Transverse colon (tissue), 4 donors: ENCODE measurements around the gene PDGFD. TPM values are rescaled to one million over a fixed set of nuclear protein-coding genes. Genes with fewer than 3 reads are reported as not detected.

ENCODE experiments used
- DNase-seq: peaks from one replicate; pipeline ENCODE4 v3.0.0-alpha.2; 2019
- H3K27ac ChIP-seq, 4 donors: fragments of 200-600 bp; sonication (generic); 2 replicates each; pipeline ENCODE4 v1.5.1; 2016 to 2018; ENCODE audit warnings: inconsistent platforms in 4 of 4
- H3K27me3 ChIP-seq: fragments of 200-600 bp; sonication (generic); 2 replicates; pipeline ENCODE4 v1.5.1; 2017; ENCODE audit warnings: inconsistent platforms
- H3K36me3 ChIP-seq, 4 donors: fragments of 200-600 bp; sonication (generic); 2 replicates each; pipeline ENCODE4 v1.5.1; 2017 to 2019; ENCODE audit warnings: inconsistent platforms in 4 of 4
- H3K4me1 ChIP-seq, 4 donors: fragments of 200-600 bp; sonication (generic); 2 replicates each; pipeline ENCODE4 v1.5.1; 2017 to 2020; ENCODE audit warnings: inconsistent platforms in 4 of 4
- H3K4me3 ChIP-seq, 4 donors: fragments of 200-600 bp; sonication (generic); 1 replicate in 1 of 4; 2 replicates in 3 of 4; pipeline versions ENCODE4 v1.5.1 to v1.6.1; 2017 to 2019; ENCODE audit warnings: inconsistent platforms in 4 of 4
- H3K9me3 ChIP-seq, 2 donors: fragments of 200-600 bp; sonication (generic); 2 replicates each; pipeline ENCODE4 v1.5.1; 2017 to 2019; ENCODE audit warnings: inconsistent platforms in 2 of 2
- CTCF ChIP-seq, 5 experiments: fragments of 200-600 bp in 3 of 5; fragments of 450-650 bp in 2 of 5; sonication (generic) in 3 of 5; IDR thresholded peaks; 1 replicate in 2 of 5; 2 replicates in 3 of 5; pipeline ENCODE4 v1.5.1; 2016 to 2017; ENCODE audit warnings: antibody characterized with exemption in 5 of 5, inconsistent platforms in 3 of 5, mild to moderate bottlenecking in 2 of 5, moderate library complexity in 1 of 5
- EP300 ChIP-seq: sonication (generic); formaldehyde crosslinking; IDR thresholded peaks from one replicate; pipeline ENCODE4 v1.6.1; 2017; ENCODE audit warnings: antibody characterized with exemption, low read depth
- POLR2A ChIP-seq: fragments of 450-650 bp; IDR thresholded peaks from one replicate; pipeline ENCODE4 v1.6.1; 2016; ENCODE audit warnings: antibody characterized with exemption, mild to moderate bottlenecking, moderate library complexity
- POLR2AphosphoS5 ChIP-seq, 3 donors: sonication (generic); formaldehyde crosslinking; IDR thresholded peaks; one replicate each; pipeline ENCODE4 v1.6.1; 2016; ENCODE audit warnings: antibody characterized with exemption in 3 of 3
- WGBS, 2 donors: methylation state at CpG; one replicate each; pipeline ENCODE4 v1.1.5; 2018; ENCODE audit warnings: low coverage in 1 of 2; 5-methylcytosine and 5-hydroxymethylcytosine counted together
- in situ Hi-C, 4 donors: fragments of 200-750 bp; cut with MboI; loops; one replicate each; pipeline versions ENCODE4 v1.15.0 to v1.15.1; 2017; ENCODE audit warnings: low sequenced_read_pairs in 3 of 4, low pct_ligation_motif_present in 1 of 4, low pct_unique_long_range_greater_than_20kb in 1 of 4
- intact Hi-C: fragments of 100-400 bp; cut with DNase I; formaldehyde crosslinking; loops from one replicate; pipeline ENCODE4 v1.15.1; 2023; ENCODE audit warnings: low total_unique reads
- total RNA-seq, 4 donors: library from RNA; depleted of rRNA; stranded (reverse); fragments of >200 nt; gene quantifications; one replicate each; pipeline ENCODE4 v1.1.0, GENCODE V29; 2016

PDGFD gene
- total RNA-seq, 4 donors from 2014 or later = 2.3 to 6.0 (median 3.8) TPM; not detected in 1

- no peak overlapping the region for H3K27ac ChIP-seq
- in situ Hi-C loops = no loop called here
Measured at GRCh38 chr11:103923451-103923931, 240.5 kb downstream of the PDGFD start.

GRCh38 chr11:103920933-103921332 is 243.0 kb downstream of the PDGFD start:
- Histone ChIP-seq H3K4me1 (no peaks in the 10 kb centered on the region), H3K4me3 (no peak overlapping the region), H3K27ac (no peak overlapping the region), H3K36me3 (no peaks in the 10 kb centered on the region), H3K9me3 (no peaks in the 10 kb centered on the region), H3K27me3 (no peaks in the 10 kb centered on the region)
- no peak for TF ChIP-seq POLR2A
- intact Hi-C loops (no loop called here), in situ Hi-C loops (no loop called here)
- DNase-seq = no peak

More at GRCh38 chr11:103923451-103923931, 240.5 kb downstream of the PDGFD start:
- H3K36me3 ChIP-seq = no peaks in the 10 kb centered on the region
- TF ChIP-seq CTCF (IDR thresholded peaks at IDR 0.05) (no peak), EP300 (no peak), POLR2AphosphoS5 (IDR thresholded peaks at IDR 0.05) (no peak), POLR2A (no peak)
- intact Hi-C loops = no loop called here
- peaks cover 0 to 4% (median 0%) of the 10 kb centered on the region in 4 donors for H3K4me1 ChIP-seq
- no peaks in the 10 kb centered on the region for H3K27me3 ChIP-seq
- H3K4me3 ChIP-seq = no peak overlapping the region
- DNase-seq = no peak
- H3K9me3 ChIP-seq = no peaks in the 10 kb centered on the region

GRCh38 chr11:103920449-103920848 is 243.5 kb downstream of the PDGFD start:
- Histone ChIP-seq H3K9me3 (no peaks in the 10 kb centered on the region), H3K36me3 (no peaks in the 10 kb centered on the region), H3K27ac (no peak overlapping the region), H3K4me3 (no peak overlapping the region), H3K27me3 (no peaks in the 10 kb centered on the region), H3K4me1 (no peaks in the 10 kb centered on the region)
- no peak for DNase-seq
- whole genome bisulfite sequencing, 2 donors = 85 to 100% methylated on average over 1 of the region's 1 CpG
- TF ChIP-seq EP300 (no peak), CTCF (IDR thresholded peaks at IDR 0.05) (no peak), POLR2A (no peak), POLR2AphosphoS5 (IDR thresholded peaks at IDR 0.05) (no peak)
- intact Hi-C loops (no loop called here), in situ Hi-C loops (no loop called here)

GRCh38 chr11:103910721-103911120 is 253.2 kb downstream of the PDGFD start:
- 91% methylated on average over 7 of the region's 7 CpGs; no CpG with 5 or more reads in 1 of the 2 donors for WGBS, 2 donors
- in situ Hi-C loops = no loop called here

More at GRCh38 chr11:103910721-103911120, 253.2 kb downstream of the PDGFD start:
- Histone ChIP-seq H3K36me3 (no peaks in the 10 kb centered on the region), H3K4me1 (no peaks in the 10 kb centered on the region), H3K27me3 (no peaks in the 10 kb centered on the region), H3K9me3 (no peaks in the 10 kb centered on the region), H3K27ac (no peak overlapping the region), H3K4me3 (no peak overlapping the region)
- TF ChIP-seq POLR2A = no peak
- no peak for TF ChIP-seq EP300
- no peak for TF ChIP-seq CTCF (IDR thresholded peaks at IDR 0.05)
- no peak for TF ChIP-seq POLR2AphosphoS5 (IDR thresholded peaks at IDR 0.05)
- intact Hi-C loops = no loop called here
- DNase-seq = no peak
